NB4 (cell line): ENCODE data around the gene SBNO2.

Experiments
- CTCF ChIP-seq: IDR thresholded peaks from one replicate; pipeline ENCODE4 v1.5.1; 2012; ENCODE audit warnings: low read depth, low read length
- MAX ChIP-seq: IDR thresholded peaks from 2 replicates; pipeline ENCODE4 v1.6.1; 2011; ENCODE audit warnings: low read depth, low read length
- POLR2A ChIP-seq: IDR thresholded peaks from 2 replicates; pipeline ENCODE4 v1.6.1; 2011; ENCODE audit warnings: mild to moderate bottlenecking; ENCODE audit not compliant: insufficient read length; ENCODE audit errors: extremely low read depth

GRCh38 chr19:1146412-1146699 lies 27.7 kb downstream of the SBNO2 start:
- no peak for TF ChIP-seq POLR2A
- TF ChIP-seq CTCF: no peak
- no peak for TF ChIP-seq MAX
